Ovary (tissue), 3 donors: ENCODE measurements around the gene KCNH6.

Experiments used
- EP300 ChIP-seq: sonication (generic); formaldehyde crosslinking; IDR thresholded peaks from one replicate; pipeline ENCODE4 v1.6.1; 2017; ENCODE audit warnings: antibody characterized with exemption
- POLR2A ChIP-seq: fragments of 450-650 bp; IDR thresholded peaks from one replicate; pipeline ENCODE4 v1.6.1; 2017; ENCODE audit warnings: antibody characterized with exemption, mild to moderate bottlenecking, moderate library complexity
- TF ChIP-seq, protein P1 (sequence below), 3 donors: fragments of 450-650 bp in 2 of 3; fragments of 200-600 bp in 1 of 3; IDR thresholded peaks; one replicate each; pipeline versions ENCODE4 v1.5.1 to v1.8.0; 2016 to 2022; ENCODE audit warnings: antibody characterized with exemption in 3 of 3, mild to moderate bottlenecking in 1 of 3
- donor health status: DM: no; HTN: no; CAD: no.

DNA sequence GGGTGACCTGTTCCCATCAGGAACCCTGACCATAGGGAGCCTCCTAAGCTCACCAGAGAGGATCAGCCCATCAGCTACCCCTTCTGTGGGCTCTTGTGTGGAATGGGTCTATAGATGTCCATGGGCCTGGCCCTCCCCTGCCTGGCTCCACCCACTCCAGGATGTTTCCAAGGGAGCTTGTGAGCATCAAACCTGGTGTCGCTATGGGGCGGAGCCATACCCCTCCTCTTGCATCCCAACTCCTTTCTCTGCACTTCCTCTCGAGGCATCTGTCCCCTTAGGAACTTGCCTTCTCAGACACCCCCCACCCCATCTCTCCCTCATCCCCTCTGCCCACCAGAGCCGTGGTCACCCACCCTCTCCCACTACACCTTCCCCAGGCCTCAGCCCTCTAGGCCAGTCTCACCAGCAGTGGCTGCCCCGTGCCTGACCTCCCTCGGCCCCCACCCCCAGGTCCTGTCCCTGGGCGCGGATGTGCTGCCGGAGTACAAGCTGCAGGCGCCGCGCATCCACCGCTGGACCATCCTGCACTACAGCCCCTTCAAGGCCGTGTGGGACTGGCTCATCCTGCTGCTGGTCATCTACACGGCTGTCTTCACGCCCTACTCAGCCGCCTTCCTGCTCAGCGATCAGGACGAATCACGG, 10.4 kb downstream of the KCNH6 start:
- TF ChIP-seq, protein P1, sequence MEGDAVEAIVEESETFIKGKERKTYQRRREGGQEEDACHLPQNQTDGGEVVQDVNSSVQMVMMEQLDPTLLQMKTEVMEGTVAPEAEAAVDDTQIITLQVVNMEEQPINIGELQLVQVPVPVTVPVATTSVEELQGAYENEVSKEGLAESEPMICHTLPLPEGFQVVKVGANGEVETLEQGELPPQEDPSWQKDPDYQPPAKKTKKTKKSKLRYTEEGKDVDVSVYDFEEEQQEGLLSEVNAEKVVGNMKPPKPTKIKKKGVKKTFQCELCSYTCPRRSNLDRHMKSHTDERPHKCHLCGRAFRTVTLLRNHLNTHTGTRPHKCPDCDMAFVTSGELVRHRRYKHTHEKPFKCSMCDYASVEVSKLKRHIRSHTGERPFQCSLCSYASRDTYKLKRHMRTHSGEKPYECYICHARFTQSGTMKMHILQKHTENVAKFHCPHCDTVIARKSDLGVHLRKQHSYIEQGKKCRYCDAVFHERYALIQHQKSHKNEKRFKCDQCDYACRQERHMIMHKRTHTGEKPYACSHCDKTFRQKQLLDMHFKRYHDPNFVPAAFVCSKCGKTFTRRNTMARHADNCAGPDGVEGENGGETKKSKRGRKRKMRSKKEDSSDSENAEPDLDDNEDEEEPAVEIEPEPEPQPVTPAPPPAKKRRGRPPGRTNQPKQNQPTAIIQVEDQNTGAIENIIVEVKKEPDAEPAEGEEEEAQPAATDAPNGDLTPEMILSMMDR (IDR thresholded peaks at IDR 0.05) = no peak
- no peak for TF ChIP-seq POLR2A
- no peak for TF ChIP-seq EP300
